Measurements from ENCODE around the gene PHLDA2. TPM values are rescaled to one million over a fixed set of nuclear protein-coding genes. Genes with fewer than 3 reads are reported as not detected.
A peak's percentile ranks its signal among the peaks of the same experiment; 100 is the strongest.
"Not testable (repeated sequence)": the region's sequence is repeated elsewhere in the genome, so short reads cannot be mapped to it uniquely, and the experiment has no call there.

Gene PHLDA2
- polyA plus RNA-seq, 2 donors, result 19.6 to 61.7 TPM

- 62 to 79% methylated on average over 18 of the region's 18 CpGs for WGBS, 2 donors
- H3K36me3 ChIP-seq (ENCODE audit: control insufficient read depth in 2 of 2, insufficient read depth in 2 of 2, low read length in 1 of 2), result no peaks in the 10 kb centered on the region
- no peaks in the 10 kb centered on the region for H3K9me3 ChIP-seq (ENCODE audit: control insufficient read depth in 2 of 2, insufficient read depth in 1 of 2, low read depth in 1 of 2, low read length in 1 of 2)
- peaks cover 3 to 26% of the 10 kb centered on the region in 2 donors for H3K4me1 ChIP-seq (ENCODE audit: control insufficient read depth in 2 of 2, insufficient read depth in 2 of 2, low read length in 1 of 2)
- no peak overlapping the region for H3K4me3 ChIP-seq (ENCODE audit: low read depth in 1 of 2, low read length in 2 of 2)
- no peaks in the 10 kb centered on the region for H3K27me3 ChIP-seq (ENCODE audit: control insufficient read depth in 1 of 2, insufficient read depth in 2 of 2, low read length in 2 of 2)
- H3K27ac ChIP-seq (ENCODE audit: low read depth in 2 of 2, low read length in 1 of 2), result peak overlapping the region; percentile 96 to 97
Observed at GRCh38 chr11:2911088-2911784, 18.0 kb downstream of the PHLDA2 start.

- Histone ChIP-seq H3K36me3 (ENCODE audit: control insufficient read depth in 2 of 2, insufficient read depth in 2 of 2, low read length in 1 of 2) (no peaks in the 10 kb centered on the region), H3K27me3 (ENCODE audit: control insufficient read depth in 1 of 2, insufficient read depth in 2 of 2, low read length in 2 of 2) (no peaks in the 10 kb centered on the region), H3K4me3 (ENCODE audit: low read depth in 1 of 2, low read length in 2 of 2) (no peak overlapping the region), H3K27ac (ENCODE audit: low read depth in 2 of 2, low read length in 1 of 2) (no peak overlapping the region), H3K4me1 (ENCODE audit: control insufficient read depth in 2 of 2, insufficient read depth in 2 of 2, low read length in 1 of 2) (peaks cover 3 to 28% of the 10 kb centered on the region in 2 donors), H3K9me3 (ENCODE audit: control insufficient read depth in 2 of 2, insufficient read depth in 1 of 2, low read depth in 1 of 2, low read length in 1 of 2) (no peaks in the 10 kb centered on the region)
- WGBS, 2 donors, result 89 to 91% methylated on average over 13 of the region's 13 CpGs
Observed at GRCh38 chr11:2910401-2910955, 18.7 kb downstream of the PHLDA2 start.

GRCh38 chr11:2909133-2909902 lies 19.9 kb downstream of the PHLDA2 start:
- H3K4me1 ChIP-seq (ENCODE audit: control insufficient read depth in 2 of 2, insufficient read depth in 2 of 2, low read length in 1 of 2), result peaks cover 7 to 34% of the 10 kb centered on the region in 2 donors
- no peaks in the 10 kb centered on the region for H3K27me3 ChIP-seq (ENCODE audit: control insufficient read depth in 1 of 2, insufficient read depth in 2 of 2, low read length in 2 of 2)
- no peak overlapping the region for H3K27ac ChIP-seq (ENCODE audit: low read depth in 2 of 2, low read length in 1 of 2)
- WGBS, 2 donors, result 51 to 58% methylated on average over 67 to 78 of the region's 78 CpGs
- no peaks in the 10 kb centered on the region for H3K9me3 ChIP-seq (ENCODE audit: control insufficient read depth in 2 of 2, insufficient read depth in 1 of 2, low read depth in 1 of 2, low read length in 1 of 2)
- no peak overlapping the region for H3K4me3 ChIP-seq (ENCODE audit: low read depth in 1 of 2, low read length in 2 of 2)
- H3K36me3 ChIP-seq (ENCODE audit: control insufficient read depth in 2 of 2, insufficient read depth in 2 of 2, low read length in 1 of 2), result no peaks in the 10 kb centered on the region

GRCh38 chr11:2908130-2908529 lies 21.1 kb downstream of the PHLDA2 start:
- Histone ChIP-seq H3K4me1 (ENCODE audit: control insufficient read depth in 2 of 2, insufficient read depth in 2 of 2, low read length in 1 of 2) (peaks cover 8 to 35% of the 10 kb centered on the region in 2 donors), H3K9me3 (ENCODE audit: control insufficient read depth in 2 of 2, insufficient read depth in 1 of 2, low read depth in 1 of 2, low read length in 1 of 2) (no peaks in the 10 kb centered on the region), H3K36me3 (ENCODE audit: control insufficient read depth in 2 of 2, insufficient read depth in 2 of 2, low read length in 1 of 2) (no peaks in the 10 kb centered on the region), H3K4me3 (ENCODE audit: low read depth in 1 of 2, low read length in 2 of 2) (no peak overlapping the region), H3K27me3 (ENCODE audit: control insufficient read depth in 1 of 2, insufficient read depth in 2 of 2, low read length in 2 of 2) (no peaks in the 10 kb centered on the region), H3K27ac (ENCODE audit: low read depth in 2 of 2, low read length in 1 of 2) (no peak overlapping the region)
- WGBS, 2 donors, result 85 to 90% methylated on average over 14 of the region's 14 CpGs

- not testable (repeated sequence) for H3K4me3 ChIP-seq (ENCODE audit: low read depth in 1 of 2, low read length in 2 of 2); H3K27ac ChIP-seq (ENCODE audit: low read depth in 2 of 2, low read length in 1 of 2); H3K27me3 ChIP-seq (ENCODE audit: control insufficient read depth in 1 of 2, insufficient read depth in 2 of 2, low read length in 2 of 2); H3K9me3 ChIP-seq (ENCODE audit: control insufficient read depth in 2 of 2, insufficient read depth in 1 of 2, low read depth in 1 of 2, low read length in 1 of 2); H3K36me3 ChIP-seq (ENCODE audit: control insufficient read depth in 2 of 2, insufficient read depth in 2 of 2, low read length in 1 of 2)
- peaks cover 8 to 29% of the 10 kb centered on the region in 2 donors for H3K4me1 ChIP-seq (ENCODE audit: control insufficient read depth in 2 of 2, insufficient read depth in 2 of 2, low read length in 1 of 2)
- WGBS, 2 donors, result 82 to 87% methylated on average over 7 of the region's 7 CpGs
Observed at GRCh38 chr11:2905299-2905698, 23.9 kb downstream of the PHLDA2 start.

GRCh38 chr11:2904153-2905052 lies 24.8 kb downstream of the PHLDA2 start:
- Histone ChIP-seq H3K27me3 (ENCODE audit: control insufficient read depth in 1 of 2, insufficient read depth in 2 of 2, low read length in 2 of 2) (no peaks in the 10 kb centered on the region), H3K9me3 (ENCODE audit: control insufficient read depth in 2 of 2, insufficient read depth in 1 of 2, low read depth in 1 of 2, low read length in 1 of 2) (no peaks in the 10 kb centered on the region), H3K36me3 (ENCODE audit: control insufficient read depth in 2 of 2, insufficient read depth in 2 of 2, low read length in 1 of 2) (no peaks in the 10 kb centered on the region), H3K4me1 (ENCODE audit: control insufficient read depth in 2 of 2, insufficient read depth in 2 of 2, low read length in 1 of 2) (peaks cover 8 to 34% of the 10 kb centered on the region in 2 donors), H3K4me3 (ENCODE audit: low read depth in 1 of 2, low read length in 2 of 2) (no peak overlapping the region), H3K27ac (ENCODE audit: low read depth in 2 of 2, low read length in 1 of 2) (peak overlapping the region; percentile 54 to 62)
- WGBS, 2 donors, result 58 to 61% methylated on average over 21 of the region's 21 CpGs

- no peaks in the 10 kb centered on the region for H3K9me3 ChIP-seq (ENCODE audit: control insufficient read depth in 2 of 2, insufficient read depth in 1 of 2, low read depth in 1 of 2, low read length in 1 of 2)
- no peaks in the 10 kb centered on the region for H3K36me3 ChIP-seq (ENCODE audit: control insufficient read depth in 2 of 2, insufficient read depth in 2 of 2, low read length in 1 of 2)
- H3K4me1 ChIP-seq (ENCODE audit: control insufficient read depth in 2 of 2, insufficient read depth in 2 of 2, low read length in 1 of 2), result peaks cover 8 to 41% of the 10 kb centered on the region in 2 donors
- no peaks in the 10 kb centered on the region for H3K27me3 ChIP-seq (ENCODE audit: control insufficient read depth in 1 of 2, insufficient read depth in 2 of 2, low read length in 2 of 2)
- H3K27ac ChIP-seq (ENCODE audit: low read depth in 2 of 2, low read length in 1 of 2), result peak overlapping the region; percentile 6 to 54
- no peak overlapping the region for H3K4me3 ChIP-seq (ENCODE audit: low read depth in 1 of 2, low read length in 2 of 2)
- WGBS, 2 donors, result 63 to 75% methylated on average over 7 of the region's 7 CpGs
Observed at GRCh38 chr11:2903672-2904011, 25.6 kb downstream of the PHLDA2 start.

- Histone ChIP-seq H3K27ac (ENCODE audit: low read depth in 2 of 2, low read length in 1 of 2) (peak overlapping the region; percentile 57 to 73), H3K4me3 (ENCODE audit: low read depth in 1 of 2, low read length in 2 of 2) (peak overlapping the region; percentile 53 to 57), H3K27me3 (ENCODE audit: control insufficient read depth in 1 of 2, insufficient read depth in 2 of 2, low read length in 2 of 2) (no peaks in the 10 kb centered on the region), H3K36me3 (ENCODE audit: control insufficient read depth in 2 of 2, insufficient read depth in 2 of 2, low read length in 1 of 2) (no peaks in the 10 kb centered on the region), H3K4me1 (ENCODE audit: control insufficient read depth in 2 of 2, insufficient read depth in 2 of 2, low read length in 1 of 2) (peaks cover 8 to 46% of the 10 kb centered on the region in 2 donors), H3K9me3 (ENCODE audit: control insufficient read depth in 2 of 2, insufficient read depth in 1 of 2, low read depth in 1 of 2, low read length in 1 of 2) (no peaks in the 10 kb centered on the region)
- 53 to 61% methylated on average over 22 to 23 of the region's 23 CpGs for WGBS, 2 donors
Observed at GRCh38 chr11:2902784-2903671, 26.2 kb downstream of the PHLDA2 start.
